ENCODE data around the gene SMIM14. TPM values are rescaled to one million over a fixed set of nuclear protein-coding genes. Genes with fewer than 3 reads are reported as not detected.
A peak's percentile ranks its signal among the peaks of the same experiment; 100 is the strongest.

SMIM14 gene
- total and polyA plus RNA-seq, 9 of the 15 experiments (the other 6 are each of a cell fraction or from before 2014, with no cell fraction given) = 0.98 to 3.7 (median 2.2) TPM

DNA sequence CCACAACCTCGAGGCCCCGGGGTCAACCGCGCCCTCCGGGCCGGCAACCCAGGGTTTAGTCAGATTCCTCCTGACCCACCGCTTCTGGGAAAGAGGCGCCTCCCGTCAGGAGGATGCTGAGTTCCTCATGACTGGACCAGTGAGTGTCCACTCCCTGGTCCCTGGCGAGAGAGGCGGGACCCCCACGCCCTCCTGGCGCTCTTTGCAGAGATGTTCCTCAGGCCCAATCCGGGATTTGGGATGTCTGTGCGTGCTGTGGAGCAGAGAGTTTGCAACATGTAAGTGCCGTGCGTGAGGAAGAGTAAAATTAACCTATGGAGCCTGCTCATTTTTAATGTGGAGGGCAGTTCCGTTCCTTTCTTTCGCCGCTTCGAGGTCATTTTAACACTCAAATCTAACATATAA is 110.6 kb downstream of the SMIM14 start (continued):
- TF ChIP-seq ZBTB11 (CRISPR knock-in tag; IDR thresholded peaks at IDR 0.05) (peak in 1 of 3 experiments; percentile 39; a peak in 1 of 6 replicates), PHF8 (IDR thresholded peaks at IDR 0.05; ENCODE audit: borderline replicate concordance, low read length) (no peak), U2AF2 (optimal IDR thresholded peaks at IDR 0.05; ENCODE audit: low read depth, low read length) (no peak), FOXM1 (IDR thresholded peaks at IDR 0.05; ENCODE audit: low read depth) (no peak), FOXM1 (CRISPR knock-in tag; IDR thresholded peaks at IDR 0.05; ENCODE audit: low read depth) (peak; percentile 72; the same call in 1 of the 2 replicates), SUPT5H (IDR thresholded peaks at IDR 0.05) (no peak), FOXP1 (CRISPR knock-in tag; IDR thresholded peaks at IDR 0.05) (no peak), TAF1 (IDR thresholded peaks at IDR 0.05; ENCODE audit: control insufficient read depth, extremely low read depth, insufficient read depth, low read length, severe bottlenecking) (peak; percentile 9), CHD4 (IDR thresholded peaks at IDR 0.05; ENCODE audit: insufficient read depth, insufficient replicate concordance, low read depth, low read length, poor library complexity, severe bottlenecking) (no peak), ZNF76 (CRISPR knock-in tag; IDR thresholded peaks at IDR 0.05; ENCODE audit: borderline replicate concordance) (no peak), RBBP5 (IDR thresholded peaks at IDR 0.05; ENCODE audit: borderline replicate concordance, insufficient read depth, low read length, poor library complexity, severe bottlenecking) (peak; percentile 72), LCOR (CRISPR knock-in tag; IDR thresholded peaks at IDR 0.05) (no peak), ZNF143 (CRISPR knock-in tag; IDR thresholded peaks at IDR 0.05) (0 out of 2 replicates have a peak, but pooled peaks have one; percentile 33), CEBPG (CRISPR knock-in tag; IDR thresholded peaks at IDR 0.05) (peak; percentile 26; the same call in 1 of the 2 replicates), CEBPG (tag; conservative IDR thresholded peaks at IDR 0.05 in 1 of 2, IDR thresholded peaks at IDR 0.05 in 1 of 2) (no peak), JUN (IDR thresholded peaks at IDR 0.05; ENCODE audit: borderline replicate concordance, low read depth, low read length) (no peak), JUN (CRISPR knock-in tag; IDR thresholded peaks at IDR 0.05; ENCODE audit: borderline replicate concordance) (0 out of 2 replicates have a peak, but pooled peaks have one; percentile 34), GABPB1 (CRISPR knock-in tag; IDR thresholded peaks at IDR 0.05) (0 out of 2 replicates have a peak, but pooled peaks have one; percentile 6), ZNF311 (CRISPR knock-in tag; IDR thresholded peaks at IDR 0.05) (no peak), ZFP1 (CRISPR knock-in tag; IDR thresholded peaks at IDR 0.05) (no peak), ZBTB17 (CRISPR knock-in tag; IDR thresholded peaks at IDR 0.05) (peak; percentile 1; the same call in 1 of the 2 replicates), FOXA3 (CRISPR knock-in tag; conservative IDR thresholded peaks at IDR 0.05 in 1 of 2, IDR thresholded peaks at IDR 0.05 in 1 of 2) (0 out of 4 replicates have a peak, but pooled peaks of 1 of the 2 experiments have one; percentile 65), SNAPC5 (CRISPR knock-in tag; IDR thresholded peaks at IDR 0.05) (no peak), ZNF12 (CRISPR knock-in tag; IDR thresholded peaks at IDR 0.05) (peak; percentile 42; the same call in 1 of the 2 replicates), BCL6 (CRISPR knock-in tag; IDR thresholded peaks at IDR 0.05) (no peak), ZNF778 (CRISPR knock-in tag; IDR thresholded peaks at IDR 0.05) (no peak)

Measured in K562 (cell line).